ENCODE data around the gene HYPK.
"Not testable (repeated sequence)": the region's sequence is repeated elsewhere in the genome, so short reads cannot be mapped to it uniquely, and the experiment has no call there.

The HYPK gene

DNA sequence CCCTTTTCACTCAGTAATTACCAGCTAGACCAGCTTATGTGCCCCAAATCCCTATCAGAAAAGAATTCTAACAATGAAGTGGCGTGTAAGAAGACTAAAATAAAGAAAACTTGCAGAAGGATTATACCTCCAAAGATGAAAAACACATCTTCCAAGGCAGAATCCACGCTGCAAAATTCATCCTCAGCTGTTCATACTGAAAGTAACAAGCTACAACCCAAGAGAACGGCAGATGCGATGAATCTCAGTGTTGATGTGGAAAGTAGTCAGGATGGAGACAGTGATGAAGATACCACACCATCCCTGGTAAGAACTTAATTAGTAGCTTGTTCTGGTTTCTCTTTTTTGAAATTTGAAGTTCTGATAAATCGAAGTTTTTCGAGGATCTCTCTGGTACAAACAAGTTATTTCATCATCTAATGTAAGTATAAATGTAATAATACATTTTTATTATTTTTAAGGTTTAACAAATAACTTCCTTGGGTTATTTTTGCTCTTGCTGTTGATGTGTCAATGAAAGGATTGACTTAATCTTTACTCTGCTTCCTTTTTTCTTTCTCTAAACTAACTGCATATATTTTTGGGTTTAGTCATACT lies 27.8 kb downstream of the HYPK start:
- no peak overlapping the region; the same call in 1 of the 2 replicates for H3K4me3 ChIP-seq (ENCODE audit: control insufficient read depth, low read depth, low read length)
- no peak for DNase-seq (ENCODE audit: low read depth)
- TF ChIP-seq, protein P1, sequence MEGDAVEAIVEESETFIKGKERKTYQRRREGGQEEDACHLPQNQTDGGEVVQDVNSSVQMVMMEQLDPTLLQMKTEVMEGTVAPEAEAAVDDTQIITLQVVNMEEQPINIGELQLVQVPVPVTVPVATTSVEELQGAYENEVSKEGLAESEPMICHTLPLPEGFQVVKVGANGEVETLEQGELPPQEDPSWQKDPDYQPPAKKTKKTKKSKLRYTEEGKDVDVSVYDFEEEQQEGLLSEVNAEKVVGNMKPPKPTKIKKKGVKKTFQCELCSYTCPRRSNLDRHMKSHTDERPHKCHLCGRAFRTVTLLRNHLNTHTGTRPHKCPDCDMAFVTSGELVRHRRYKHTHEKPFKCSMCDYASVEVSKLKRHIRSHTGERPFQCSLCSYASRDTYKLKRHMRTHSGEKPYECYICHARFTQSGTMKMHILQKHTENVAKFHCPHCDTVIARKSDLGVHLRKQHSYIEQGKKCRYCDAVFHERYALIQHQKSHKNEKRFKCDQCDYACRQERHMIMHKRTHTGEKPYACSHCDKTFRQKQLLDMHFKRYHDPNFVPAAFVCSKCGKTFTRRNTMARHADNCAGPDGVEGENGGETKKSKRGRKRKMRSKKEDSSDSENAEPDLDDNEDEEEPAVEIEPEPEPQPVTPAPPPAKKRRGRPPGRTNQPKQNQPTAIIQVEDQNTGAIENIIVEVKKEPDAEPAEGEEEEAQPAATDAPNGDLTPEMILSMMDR (IDR thresholded peaks at IDR 0.05; ENCODE audit: control insufficient read depth, insufficient read depth, low read depth, low read length, missing control alignments), result no peak

DNA sequence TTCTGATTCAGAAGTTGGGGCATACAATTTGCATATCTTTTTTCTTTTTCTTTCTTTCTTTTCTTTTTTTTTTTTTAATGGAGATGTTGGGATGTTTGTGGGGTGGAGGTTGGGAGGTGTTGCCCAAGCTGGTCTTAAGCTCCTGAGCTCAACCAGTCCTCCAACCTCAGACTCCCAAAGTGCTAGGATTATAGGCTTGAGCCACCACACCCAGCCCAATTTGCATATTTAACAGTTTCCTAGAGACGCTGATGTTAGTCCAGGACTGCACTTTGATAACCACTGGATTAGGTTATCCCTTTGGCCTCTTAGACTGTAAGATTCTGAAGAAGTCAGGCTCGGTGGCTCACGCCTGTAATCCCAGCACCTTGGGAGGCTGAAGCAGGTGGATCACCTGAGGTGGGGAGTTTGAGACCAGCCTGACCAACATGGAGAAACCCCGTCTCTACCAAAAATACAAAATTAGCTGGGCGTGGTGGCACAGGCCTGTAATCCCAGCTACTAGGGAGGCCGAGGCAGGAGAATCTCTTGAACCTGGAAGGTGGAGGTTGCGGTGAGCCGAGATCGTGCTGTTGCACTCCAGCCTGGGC lies 29.6 kb downstream of the HYPK start:
- H3K4me3 ChIP-seq (ENCODE audit: control insufficient read depth, low read depth, low read length), result not testable (repeated sequence)

DNA sequence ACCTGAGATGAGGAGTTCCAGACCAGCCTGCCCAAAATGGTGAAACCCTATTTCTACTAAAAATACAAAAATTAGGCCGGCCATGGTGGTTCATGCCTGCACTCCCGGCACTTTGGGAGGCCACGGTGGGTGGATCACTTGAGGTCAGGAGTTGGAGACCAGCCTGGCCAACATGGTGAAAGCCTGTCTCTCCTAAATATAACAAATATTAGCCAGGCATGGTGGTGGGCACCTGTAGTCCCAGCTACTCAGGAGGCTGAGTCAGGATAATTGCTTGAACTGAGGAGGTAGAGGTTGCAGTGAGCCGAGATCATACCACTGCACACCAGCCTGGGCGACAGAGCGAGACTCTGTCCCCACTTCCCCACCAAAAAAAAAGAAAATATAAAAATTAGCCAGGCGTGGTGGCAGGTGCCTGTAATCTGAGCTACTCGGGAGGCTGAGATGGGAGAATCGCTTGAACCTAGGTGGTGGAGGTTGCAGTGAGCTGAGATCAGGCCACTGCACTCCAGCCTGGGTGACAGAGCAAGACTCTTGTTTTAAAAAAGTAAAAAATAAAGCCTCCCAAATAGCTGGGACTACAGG lies 30.4 kb downstream of the HYPK start:
- not testable (repeated sequence) for DNase-seq (ENCODE audit: low read depth); H3K4me3 ChIP-seq (ENCODE audit: control insufficient read depth, low read depth, low read length)

More for the DNA sequence above, 29.6 kb downstream of the HYPK start:
- DNase-seq (ENCODE audit: low read depth), result not testable (repeated sequence)

DNA sequence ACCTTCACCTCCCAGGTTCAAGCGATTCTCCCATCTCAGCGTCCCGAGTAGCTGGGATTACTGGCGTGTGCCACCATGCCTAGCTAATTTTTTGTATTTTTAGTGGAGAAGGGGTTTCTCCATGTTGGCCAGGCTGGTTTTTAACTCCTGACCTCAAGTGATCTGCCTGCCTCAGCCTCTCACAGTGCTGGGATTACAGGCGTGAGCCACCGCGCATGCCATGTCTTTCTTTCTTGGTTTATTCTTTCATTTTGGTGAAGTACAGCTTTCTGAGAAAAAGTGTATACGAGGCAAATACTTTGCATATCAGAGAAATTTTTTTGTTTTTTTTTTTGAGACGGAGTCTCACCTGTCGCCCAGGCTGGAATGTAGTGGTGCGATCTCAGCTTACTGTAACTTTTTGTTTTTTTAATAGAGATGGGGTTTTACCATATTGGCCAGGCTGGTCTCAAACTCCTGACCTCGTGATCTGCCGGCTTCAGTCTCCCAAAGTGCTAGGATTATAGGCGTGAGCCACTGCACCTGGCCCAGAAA lies 31.2 kb downstream of the HYPK start:
- not testable (repeated sequence) for DNase-seq (ENCODE audit: low read depth); H3K4me3 ChIP-seq (ENCODE audit: control insufficient read depth, low read depth, low read length)

DNA sequence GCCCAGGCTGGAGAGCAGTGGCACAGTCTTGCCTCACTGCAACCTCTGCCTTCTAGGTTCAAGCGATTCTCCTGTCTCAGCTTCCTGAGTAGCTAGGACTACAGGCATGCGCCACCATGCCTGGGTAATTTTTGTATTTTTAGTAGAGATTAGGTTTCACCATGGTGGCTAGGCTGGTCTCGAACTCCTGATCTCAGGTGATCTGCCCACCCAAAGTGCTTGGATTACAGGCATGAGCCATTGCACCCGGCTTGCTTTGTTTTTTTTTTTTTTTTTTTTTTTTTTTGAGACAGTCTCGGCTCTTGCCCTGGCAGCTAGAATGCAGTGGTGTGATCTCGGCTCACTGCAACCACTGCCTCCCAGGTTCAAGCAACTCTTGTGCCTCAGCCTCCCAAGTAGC lies 32.1 kb downstream of the HYPK start:
- H3K4me3 ChIP-seq (ENCODE audit: control insufficient read depth, low read depth, low read length); DNase-seq (ENCODE audit: low read depth): not testable (repeated sequence)

DNA sequence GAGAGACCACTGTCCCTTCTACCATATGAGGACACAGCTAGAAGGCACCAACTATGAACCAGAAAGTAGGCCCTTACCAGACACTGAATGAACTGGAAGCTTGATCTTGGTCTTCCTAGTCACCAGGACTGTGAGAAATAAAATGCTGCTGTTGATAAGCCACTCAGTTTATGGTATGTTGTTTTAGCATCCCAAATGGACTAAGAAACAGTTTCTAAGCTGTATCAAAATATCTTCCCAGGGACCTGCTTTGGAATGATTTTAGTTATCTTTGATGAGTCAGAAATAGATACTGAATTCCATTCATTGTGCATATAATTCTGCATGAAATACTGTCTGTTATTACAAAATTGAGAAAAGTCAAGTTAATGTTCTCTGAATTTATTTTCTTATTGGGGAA lies 45.0 kb downstream of the HYPK start:
- TF ChIP-seq, protein P1 (IDR thresholded peaks at IDR 0.05; ENCODE audit: control insufficient read depth, insufficient read depth, low read depth, low read length, missing control alignments), result no peak
- DNase-seq (ENCODE audit: low read depth), result no peak
- H3K4me3 ChIP-seq (ENCODE audit: control insufficient read depth, low read depth, low read length), result no peak overlapping the region

DNA sequence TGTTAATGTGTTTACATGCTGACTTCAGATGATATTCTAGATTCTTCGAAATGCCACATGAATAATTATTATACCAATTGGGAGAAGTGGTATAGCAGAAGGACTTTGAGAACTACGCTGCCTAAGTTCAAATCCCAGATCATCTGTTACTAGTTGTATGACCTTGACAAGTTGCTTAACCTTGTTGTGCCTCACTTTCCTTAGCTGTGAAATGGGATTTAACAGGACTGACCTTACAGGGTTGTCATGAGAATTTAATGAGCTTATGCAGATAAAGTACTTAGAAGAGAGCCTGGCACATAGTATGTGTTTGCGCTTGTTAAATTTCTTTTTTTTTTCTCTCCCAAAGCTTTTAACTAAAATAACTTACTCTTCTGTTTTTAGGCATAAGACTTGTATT lies 50.9 kb downstream of the HYPK start:
- H3K4me3 ChIP-seq (ENCODE audit: control insufficient read depth, low read depth, low read length), result no peak overlapping the region
- TF ChIP-seq, protein P1 (IDR thresholded peaks at IDR 0.05; ENCODE audit: control insufficient read depth, insufficient read depth, low read depth, low read length, missing control alignments), result no peak
- no peak for DNase-seq (ENCODE audit: low read depth)

DNA sequence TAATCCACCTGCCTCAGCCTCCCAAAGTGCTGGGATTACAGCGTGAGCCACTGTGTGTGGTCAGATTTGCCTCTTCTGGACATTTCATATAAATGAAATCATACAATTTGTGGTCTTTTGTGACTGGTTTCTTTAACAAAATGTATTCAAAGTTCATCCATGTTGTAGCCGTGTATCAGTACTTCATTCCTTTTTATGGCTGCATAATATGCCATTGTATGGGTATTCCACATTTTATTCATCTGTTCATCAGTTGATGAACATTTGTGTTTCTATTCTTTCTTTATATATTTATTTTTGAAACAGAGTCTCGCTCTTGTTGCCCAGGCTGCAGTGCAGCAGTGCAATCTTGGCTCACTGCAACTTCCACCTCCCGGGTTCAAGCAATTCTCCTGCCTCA lies 52.2 kb downstream of the HYPK start:
- DNase-seq (ENCODE audit: low read depth), result no peak
- H3K4me3 ChIP-seq (ENCODE audit: control insufficient read depth, low read depth, low read length), result no peak overlapping the region
- TF ChIP-seq, protein P1 (IDR thresholded peaks at IDR 0.05; ENCODE audit: control insufficient read depth, insufficient read depth, low read depth, low read length, missing control alignments), result no peak
